Calu3 (cell line): Measurements from ENCODE around the gene PNMT. TPM values are rescaled to one million over a fixed set of nuclear protein-coding genes. Genes with fewer than 3 reads are reported as not detected.

ENCODE experiments used
- BruUV-seq: library from RNA; stranded (reverse); fragments of 400-500 nt; replicated peaks from 2 replicates; lab custom pipeline; 2021; lab: Mats Ljungman, UMichigan
- CTCF ChIA-PET: fragments of 300-600 bp; sonication (Branson Sonifier 250); formaldehyde crosslinking; loops from one replicate; lab custom pipeline; 2022; ENCODE audit warnings: antibody characterized with exemption; lab: Charles Lee
- DNase-seq: peaks from one replicate; pipeline ENCODE4 v3.0.0; 2022
- H3K27ac Mint-ChIP-seq: one replicate; pipeline ENCODE4 v1.8.0; 2022; ENCODE audit warnings: mixed read lengths; ENCODE audit not compliant: unreplicated experiment
- H3K27me3 Mint-ChIP-seq: one replicate; pipeline ENCODE4 v1.8.0; 2022; ENCODE audit warnings: mixed read lengths; ENCODE audit not compliant: unreplicated experiment
- H3K36me3 Mint-ChIP-seq: one replicate; pipeline ENCODE4 v1.8.0; 2022; ENCODE audit warnings: mild to moderate bottlenecking, moderate library complexity, mixed read lengths; ENCODE audit not compliant: insufficient read depth, unreplicated experiment
- H3K4me1 Mint-ChIP-seq: one replicate; pipeline ENCODE4 v1.8.0; 2022; ENCODE audit warnings: mild to moderate bottlenecking, low read depth, mixed read lengths; ENCODE audit not compliant: unreplicated experiment
- H3K4me3 Mint-ChIP-seq: one replicate; pipeline ENCODE4 v1.8.0; 2022; ENCODE audit warnings: mild to moderate bottlenecking, low read depth, moderate library complexity, mixed read lengths; ENCODE audit not compliant: unreplicated experiment
- H3K9me3 Mint-ChIP-seq: one replicate; pipeline ENCODE4 v1.8.0; 2022; ENCODE audit warnings: low read depth, mixed read lengths; ENCODE audit not compliant: unreplicated experiment
- intact Hi-C: fragments of 100-400 bp; cut with micrococcal nuclease; formaldehyde crosslinking; loops from one replicate; pipeline ENCODE4 v1.10.0; 2022; ENCODE audit not compliant: unreplicated experiment
- total RNA-seq: library from RNA; stranded (reverse); gene quantifications from 2 replicates; pipeline ENCODE4 v1.2.3, GENCODE V29; 2022
- TF ChIP-seq, protein P1 (sequence below): fragments of 200-600 bp; IDR thresholded peaks from one replicate; pipeline ENCODE4 v1.8.0; 2022; ENCODE audit warnings: antibody characterized with exemption; ENCODE audit not compliant: unreplicated experiment

The PNMT gene
- total RNA-seq, 1 experiment from 2014 or later, result 1.3 TPM

DNA sequence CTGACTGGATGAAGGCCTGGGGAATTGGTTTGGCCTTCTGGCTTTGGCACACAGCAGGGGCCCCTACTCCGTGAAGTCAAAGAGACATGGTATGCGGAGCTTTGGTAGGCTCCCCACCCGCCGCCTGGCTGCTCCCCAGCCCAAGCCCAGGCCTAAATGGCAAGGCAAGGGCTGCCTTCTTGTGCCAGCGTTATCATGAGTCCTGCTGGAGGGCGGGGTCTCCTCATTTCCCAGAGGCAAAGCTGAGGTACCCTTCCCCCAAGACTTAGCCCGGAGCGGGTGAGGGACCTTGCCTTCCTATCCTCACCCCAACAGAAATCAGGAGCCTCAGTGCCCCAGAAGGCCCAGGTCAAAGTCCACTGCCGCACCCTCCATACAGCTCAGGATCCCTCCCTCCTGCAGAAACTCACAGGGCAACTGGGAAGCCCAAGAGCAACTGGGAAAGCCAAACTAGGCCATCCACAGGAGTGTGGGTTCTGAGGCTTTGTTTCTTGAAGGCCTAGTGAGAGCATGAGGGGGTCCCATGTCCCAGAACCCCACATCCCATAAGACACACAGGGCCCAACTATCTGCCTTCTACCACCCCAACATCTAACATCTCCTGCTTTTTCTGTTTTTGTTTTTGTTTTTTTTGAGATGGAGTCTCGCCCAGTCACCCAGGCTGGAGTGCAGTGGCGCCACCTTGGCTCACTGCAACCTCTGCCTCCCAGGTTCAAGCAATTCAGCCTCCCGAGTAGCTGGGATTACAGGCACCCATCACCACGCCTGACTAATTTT is 10.3 kb downstream of the PNMT start:
- CTCF ChIA-PET, result interaction anchor here (0.5 to 161.2 kb wide), 33 partner anchors 36 to 1000 kb away, joined by 3 to 42089 read pairs (median 5); partner anchors contain the start of genes ERBB2, GRB7, GSDMA and GSDMB
- no peaks in the 10 kb centered on the region for H3K27me3 Mint-ChIP-seq
- DNase-seq, result peak; percentile 99
- no peaks in the 10 kb centered on the region for H3K9me3 Mint-ChIP-seq
- peaks cover 62% of the 10 kb centered on the region for H3K36me3 Mint-ChIP-seq
- BruUV-seq, result no TSS peak
- H3K4me1 Mint-ChIP-seq, result peaks cover 72% of the 10 kb centered on the region
- TF ChIP-seq, protein P1, sequence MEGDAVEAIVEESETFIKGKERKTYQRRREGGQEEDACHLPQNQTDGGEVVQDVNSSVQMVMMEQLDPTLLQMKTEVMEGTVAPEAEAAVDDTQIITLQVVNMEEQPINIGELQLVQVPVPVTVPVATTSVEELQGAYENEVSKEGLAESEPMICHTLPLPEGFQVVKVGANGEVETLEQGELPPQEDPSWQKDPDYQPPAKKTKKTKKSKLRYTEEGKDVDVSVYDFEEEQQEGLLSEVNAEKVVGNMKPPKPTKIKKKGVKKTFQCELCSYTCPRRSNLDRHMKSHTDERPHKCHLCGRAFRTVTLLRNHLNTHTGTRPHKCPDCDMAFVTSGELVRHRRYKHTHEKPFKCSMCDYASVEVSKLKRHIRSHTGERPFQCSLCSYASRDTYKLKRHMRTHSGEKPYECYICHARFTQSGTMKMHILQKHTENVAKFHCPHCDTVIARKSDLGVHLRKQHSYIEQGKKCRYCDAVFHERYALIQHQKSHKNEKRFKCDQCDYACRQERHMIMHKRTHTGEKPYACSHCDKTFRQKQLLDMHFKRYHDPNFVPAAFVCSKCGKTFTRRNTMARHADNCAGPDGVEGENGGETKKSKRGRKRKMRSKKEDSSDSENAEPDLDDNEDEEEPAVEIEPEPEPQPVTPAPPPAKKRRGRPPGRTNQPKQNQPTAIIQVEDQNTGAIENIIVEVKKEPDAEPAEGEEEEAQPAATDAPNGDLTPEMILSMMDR, result no peak
- peak overlapping the region; percentile 6 for H3K4me3 Mint-ChIP-seq
- intact Hi-C loops, result no loop called here
- H3K27ac Mint-ChIP-seq, result peak overlapping the region; percentile 27

DNA sequence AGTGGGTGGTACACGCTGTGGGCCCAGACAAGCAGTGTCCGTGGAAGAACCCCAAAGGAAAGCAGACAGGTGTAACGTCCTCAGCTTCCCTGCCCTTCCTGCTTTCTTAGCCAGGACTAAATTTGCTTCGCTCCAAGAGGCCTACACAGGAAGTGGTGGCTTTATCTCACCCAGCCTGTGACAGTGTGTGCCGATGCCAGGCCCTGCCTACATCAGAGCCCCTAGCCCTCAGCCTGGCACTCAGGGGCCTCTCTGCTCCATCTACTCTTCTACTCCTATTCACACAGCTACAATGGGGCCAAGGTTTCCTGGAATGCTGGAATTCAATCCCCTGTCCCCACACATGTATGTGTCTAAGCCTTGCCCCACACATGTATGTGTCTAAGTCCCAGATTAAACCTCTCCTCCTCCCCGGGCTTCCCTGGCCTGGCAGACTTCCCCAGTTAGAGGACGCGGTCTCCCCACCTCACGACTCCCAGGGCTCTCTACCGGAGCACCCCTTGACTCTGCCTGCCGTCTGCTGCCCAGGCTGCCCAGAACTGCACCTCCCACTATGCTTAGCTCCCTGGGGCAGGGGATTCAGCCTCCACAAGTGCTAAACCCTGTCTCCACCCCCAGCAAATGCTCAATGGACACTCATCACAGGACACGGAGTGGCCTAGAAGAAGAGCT is 11.4 kb downstream of the PNMT start:
- CTCF ChIA-PET, result interaction anchor here (0.5 to 161.2 kb wide), 25 partner anchors 35 to 953 kb away, joined by 3 to 42089 read pairs (median 8); partner anchors contain the start of genes ERBB2, GRB7, GSDMA and GSDMB
- H3K27ac Mint-ChIP-seq, result peak overlapping the region; percentile 0
- peak; percentile 82 for DNase-seq
- intact Hi-C loops, result loop anchor here (10.0 kb wide), 1 partner anchor 215 kb away; the partner anchor contains the start of gene CDK12
- H3K36me3 Mint-ChIP-seq, result peaks cover 60% of the 10 kb centered on the region
- TF ChIP-seq, protein P1, result no peak
- H3K4me1 Mint-ChIP-seq, result peaks cover 60% of the 10 kb centered on the region
- no TSS peak for BruUV-seq
- H3K4me3 Mint-ChIP-seq, result no peak overlapping the region
- no peaks in the 10 kb centered on the region for H3K9me3 Mint-ChIP-seq
- H3K27me3 Mint-ChIP-seq, result no peaks in the 10 kb centered on the region

- Mint-ChIP-seq H3K4me1 (peaks cover 42% of the 10 kb centered on the region), H3K27ac (no peak overlapping the region), H3K4me3 (no peak overlapping the region), H3K27me3 (no peaks in the 10 kb centered on the region), H3K9me3 (no peaks in the 10 kb centered on the region), H3K36me3 (peaks cover 46% of the 10 kb centered on the region)
- CTCF ChIA-PET, result interaction anchor here (0.6 to 161.2 kb wide), 22 partner anchors 32 to 510 kb away, joined by 3 to 42089 read pairs (median 4); partner anchors contain the start of genes ERBB2, GRB7, GSDMA and GSDMB
- peak; percentile 80 for DNase-seq
- intact Hi-C loops, result loop anchor here (10.0 kb wide), 1 partner anchor 219 kb away; the partner anchor contains the start of gene CDK12
- BruUV-seq, result no TSS peak
- TF ChIP-seq, protein P1, result no peak
Observed at GRCh38 chr17:39683295-39683939, 15.2 kb downstream of the PNMT start.
